ENCODE measurements around the gene ELOVL7.

- TF ChIP-seq CTCF (IDR thresholded peaks at IDR 0.05) (no peak), CEBPB (IDR thresholded peaks at IDR 0.05) (no peak), USF2 (IDR thresholded peaks at IDR 0.05) (no peak), POLR2A (IDR thresholded peaks at IDR 0.05; ENCODE audit: low read length) (no peak), CHD4 (IDR thresholded peaks at IDR 0.05; ENCODE audit: borderline replicate concordance) (no peak), RARB (CRISPR knock-in tag; IDR thresholded peaks at IDR 0.05) (no peak), RAD21 (conservative IDR thresholded peaks at IDR 0.05 in 1 of 2, IDR thresholded peaks at IDR 0.05 in 1 of 2) (no peak), MYC (IDR thresholded peaks at IDR 0.05; ENCODE audit: borderline replicate concordance, low read length) (no peak), ZC3H11A (IDR thresholded peaks at IDR 0.05) (no peak), BHLHE40 (IDR thresholded peaks at IDR 0.05; ENCODE audit: low read depth, low read length) (no peak), ELK1 (IDR thresholded peaks at IDR 0.05; ENCODE audit: low read depth, low read length) (no peak)
These were observed 131.1 kb downstream of the ELOVL7 start for GRCh38 chr5:60712950-60713349.

All from A549 (cell line).